ENCODE data around the gene WDR43. TPM values are rescaled to one million over a fixed set of nuclear protein-coding genes. Genes with fewer than 3 reads are reported as not detected.
A peak's percentile ranks its signal among the peaks of the same experiment; 100 is the strongest.

Gene WDR43
- total RNA-seq, 6 donors from 2014 or later = 20.4 to 54.7 (median 33.7) TPM

GRCh38 chr2:28956890-28957289 is 62.4 kb downstream of the WDR43 start:
- DNase-seq (no peak), ATAC-seq (ENCODE audit: low FRiP score in 2 of 2) (peak in 1 of 2 donors; percentile 44)
- Histone ChIP-seq H3K27me3 (no peaks in the 10 kb centered on the region), H3K9me3 (no peaks in the 10 kb centered on the region), H3K4me3 (peak overlapping the region in 1 of 4 donors; percentile 25), H3K27ac (no peak overlapping the region), H3K4me1 (peaks cover 3 to 14% (median 8%) of the 10 kb centered on the region in 4 donors), H3K36me3 (no peaks in the 10 kb centered on the region)
- WGBS, 2 donors = 83 to 84% methylated on average over 15 of the region's 15 CpGs
- TF ChIP-seq, protein P1, sequence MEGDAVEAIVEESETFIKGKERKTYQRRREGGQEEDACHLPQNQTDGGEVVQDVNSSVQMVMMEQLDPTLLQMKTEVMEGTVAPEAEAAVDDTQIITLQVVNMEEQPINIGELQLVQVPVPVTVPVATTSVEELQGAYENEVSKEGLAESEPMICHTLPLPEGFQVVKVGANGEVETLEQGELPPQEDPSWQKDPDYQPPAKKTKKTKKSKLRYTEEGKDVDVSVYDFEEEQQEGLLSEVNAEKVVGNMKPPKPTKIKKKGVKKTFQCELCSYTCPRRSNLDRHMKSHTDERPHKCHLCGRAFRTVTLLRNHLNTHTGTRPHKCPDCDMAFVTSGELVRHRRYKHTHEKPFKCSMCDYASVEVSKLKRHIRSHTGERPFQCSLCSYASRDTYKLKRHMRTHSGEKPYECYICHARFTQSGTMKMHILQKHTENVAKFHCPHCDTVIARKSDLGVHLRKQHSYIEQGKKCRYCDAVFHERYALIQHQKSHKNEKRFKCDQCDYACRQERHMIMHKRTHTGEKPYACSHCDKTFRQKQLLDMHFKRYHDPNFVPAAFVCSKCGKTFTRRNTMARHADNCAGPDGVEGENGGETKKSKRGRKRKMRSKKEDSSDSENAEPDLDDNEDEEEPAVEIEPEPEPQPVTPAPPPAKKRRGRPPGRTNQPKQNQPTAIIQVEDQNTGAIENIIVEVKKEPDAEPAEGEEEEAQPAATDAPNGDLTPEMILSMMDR (IDR thresholded peaks at IDR 0.05) = peak in 1 of 6 experiments; percentile 49
- no peak for TF ChIP-seq POLR2A (IDR thresholded peaks at IDR 0.05)

- WGBS, 2 donors = 1 to 22% methylated on average over 6 to 9 of the region's 9 CpGs
- DNase-seq (peak in 1 of 2 donors; percentile 48), ATAC-seq (ENCODE audit: low FRiP score in 2 of 2) (peak; percentile 80 to 91)
- Histone ChIP-seq H3K4me1 (peaks cover 0 to 5% (median 2%) of the 10 kb centered on the region in 4 donors), H3K36me3 (no peaks in the 10 kb centered on the region), H3K27ac (no peak overlapping the region), H3K27me3 (no peaks in the 10 kb centered on the region), H3K9me3 (no peaks in the 10 kb centered on the region), H3K4me3 (no peak overlapping the region)
- no peak for TF ChIP-seq POLR2A (IDR thresholded peaks at IDR 0.05)
- TF ChIP-seq, protein P1 (IDR thresholded peaks at IDR 0.05) = peak; percentile 45 to 79 (median 69)
Observed at GRCh38 chr2:28958689-28959088, 64.2 kb downstream of the WDR43 start.

DNA sequence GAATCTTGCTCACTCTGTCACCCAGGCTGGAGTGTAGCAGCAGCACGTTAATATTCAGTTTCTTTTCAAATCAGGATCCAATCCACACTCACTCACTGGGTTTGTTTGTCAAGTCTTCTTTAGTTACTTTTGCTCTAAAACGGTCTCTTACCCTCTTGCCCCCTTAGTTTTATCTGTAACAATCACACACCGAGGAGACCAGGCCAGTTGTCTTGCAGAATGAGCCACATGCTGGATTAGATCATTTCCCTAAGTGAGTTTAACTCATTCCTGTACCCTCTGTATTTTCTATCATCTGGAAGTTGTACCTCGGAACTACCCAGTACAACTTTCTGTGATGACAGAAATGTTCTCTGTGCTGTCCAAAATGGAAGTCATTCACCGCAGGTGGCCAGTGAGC is 65.9 kb downstream of the WDR43 start:
- DNase-seq (no peak), ATAC-seq (ENCODE audit: low FRiP score in 2 of 2) (no peak)
- 41 to 45% methylated on average over 5 of the region's 5 CpGs for WGBS, 2 donors
- Histone ChIP-seq H3K4me3 (no peak overlapping the region), H3K9me3 (no peaks in the 10 kb centered on the region), H3K27me3 (no peaks in the 10 kb centered on the region), H3K27ac (no peak overlapping the region), H3K36me3 (no peaks in the 10 kb centered on the region), H3K4me1 (peaks cover 0 to 5% (median 2%) of the 10 kb centered on the region in 4 donors)
- no peak for TF ChIP-seq POLR2A (IDR thresholded peaks at IDR 0.05)
- TF ChIP-seq POLR2AphosphoS5 (IDR thresholded peaks at IDR 0.05) = no peak
- no peak for TF ChIP-seq EP300 (IDR thresholded peaks at IDR 0.05)
- TF ChIP-seq, protein P1 (IDR thresholded peaks at IDR 0.05) = no peak

- no peak overlapping the region for H3K27ac ChIP-seq
- no peaks in the 10 kb centered on the region for H3K27me3 ChIP-seq
- peaks cover 0 to 5% (median 0%) of the 10 kb centered on the region in 4 donors for H3K4me1 ChIP-seq
- ATAC-seq (ENCODE audit: low FRiP score in 2 of 2) = no peak
- 93 to 95% methylated on average over 1 of the region's 1 CpG for WGBS, 2 donors
- no peaks in the 10 kb centered on the region for H3K9me3 ChIP-seq
- no peak for DNase-seq
- no peak for TF ChIP-seq POLR2A (IDR thresholded peaks at IDR 0.05)
- TF ChIP-seq POLR2AphosphoS5 (IDR thresholded peaks at IDR 0.05) = no peak
- TF ChIP-seq EP300 (IDR thresholded peaks at IDR 0.05) = no peak
- TF ChIP-seq, protein P1 (IDR thresholded peaks at IDR 0.05) = no peak
- H3K4me3 ChIP-seq = no peak overlapping the region
- no peaks in the 10 kb centered on the region for H3K36me3 ChIP-seq
Observed at GRCh38 chr2:28962505-28962904, 68.0 kb downstream of the WDR43 start.

DNA sequence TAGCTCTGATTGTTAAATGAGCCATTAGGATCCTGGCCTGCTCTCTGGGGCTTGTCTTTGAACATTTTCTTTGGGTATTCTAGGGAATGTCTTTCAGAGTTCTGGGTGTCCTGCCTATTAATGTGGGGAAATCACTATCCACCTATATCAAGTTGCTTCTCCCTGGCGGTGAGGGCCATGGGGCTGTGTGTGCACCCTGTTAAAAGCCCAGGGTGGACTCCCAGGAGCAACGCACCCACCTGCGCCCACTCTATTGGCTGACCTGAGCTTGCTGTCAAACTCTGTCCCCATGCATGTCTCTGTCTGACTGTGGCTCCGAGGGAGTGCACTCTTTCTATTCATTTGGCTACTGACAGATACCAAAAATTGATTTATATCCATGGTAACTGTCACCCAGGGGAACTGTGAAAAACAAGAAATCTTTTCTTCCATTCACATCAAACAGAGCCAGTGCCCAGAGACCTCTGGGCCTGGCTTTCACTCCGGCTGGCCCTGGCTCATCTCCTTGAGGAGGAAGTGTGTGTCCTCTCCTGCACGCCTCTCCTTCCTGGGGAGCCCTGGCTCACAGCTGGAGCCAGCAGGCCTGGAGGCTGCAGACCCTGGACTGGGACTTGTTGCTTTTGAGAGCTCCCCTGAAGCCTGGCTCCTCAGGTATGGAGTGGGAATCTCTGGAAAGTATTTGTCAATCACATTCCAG is 76.1 kb downstream of the WDR43 start:
- H3K9me3 ChIP-seq = peaks cover 0 to 4% (median 0%) of the 10 kb centered on the region in 4 donors
- no peaks in the 10 kb centered on the region for H3K4me1 ChIP-seq
- H3K27ac ChIP-seq = no peak overlapping the region
- TF ChIP-seq EP300 (IDR thresholded peaks at IDR 0.05) (no peak), POLR2A (IDR thresholded peaks at IDR 0.05) (no peak), POLR2AphosphoS5 (IDR thresholded peaks at IDR 0.05) (no peak)
- TF ChIP-seq, protein P1 (IDR thresholded peaks at IDR 0.05) = no peak
- no peaks in the 10 kb centered on the region for H3K36me3 ChIP-seq
- ATAC-seq (ENCODE audit: low FRiP score in 2 of 2) (no peak), DNase-seq (no peak)
- H3K27me3 ChIP-seq = no peaks in the 10 kb centered on the region
- no peak overlapping the region for H3K4me3 ChIP-seq
- 82 to 86% methylated on average over 4 to 6 of the region's 6 CpGs for WGBS, 2 donors
